DMS153 treated with DMSO at 0.1 percent for 48 hours (cell line): ENCODE data around the gene E2F4.
A peak's percentile ranks its signal among the peaks of the same experiment; 100 is the strongest.

Experiments
- DNase-seq: peaks from one replicate; lab custom pipeline; 2025; ENCODE audit not compliant: unreplicated experiment; lab: John Stamatoyannopoulos, UW

E2F4 gene

DNA sequence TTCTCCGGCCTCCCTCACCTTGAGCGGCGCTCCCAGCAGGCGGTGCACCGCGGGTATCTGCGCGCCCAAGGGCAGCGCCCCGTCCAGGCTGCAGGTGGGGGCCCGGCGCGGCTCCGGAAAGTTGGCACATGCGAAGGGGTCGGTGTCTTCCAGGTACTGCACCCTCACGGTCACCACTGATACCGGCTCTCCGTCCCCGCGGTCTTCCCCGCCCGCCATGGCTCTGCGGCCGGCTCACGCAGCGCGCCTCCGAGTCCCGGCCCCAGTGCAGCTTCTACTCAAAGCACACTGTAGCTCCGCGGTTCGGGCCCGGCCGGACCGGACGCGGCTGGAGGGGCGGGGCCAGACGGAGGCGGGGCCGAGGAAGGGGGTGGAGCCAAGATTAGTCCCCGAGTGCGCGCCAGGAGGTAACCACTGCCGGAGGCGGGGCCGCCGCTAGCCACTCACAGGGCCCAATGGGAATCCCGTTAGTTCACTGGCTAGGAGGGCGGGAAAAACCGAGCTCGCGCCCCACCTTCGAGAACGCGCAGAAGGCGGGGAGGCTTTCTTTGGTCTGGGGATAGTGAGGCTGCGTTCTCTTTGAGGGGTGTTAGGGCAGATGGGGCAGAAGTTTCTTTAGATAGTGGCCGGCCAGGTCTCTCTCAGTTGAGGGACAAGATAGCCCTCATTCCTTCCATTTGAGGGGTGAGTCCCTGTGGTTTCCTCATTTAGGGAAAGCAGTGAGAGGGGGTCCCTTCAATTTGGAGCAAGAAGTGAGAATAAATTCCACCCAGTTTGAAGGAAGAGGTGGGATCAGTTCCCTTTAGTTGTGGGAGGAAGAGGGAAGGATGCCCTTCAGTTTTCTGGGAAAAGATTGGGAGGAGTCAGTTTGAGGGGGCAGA is 55.5 kb downstream of the E2F4 start, which contains the start of gene FHOD1:
Gene FHOD1, minus strand, starts transcription at position 290 of the 881 bp plus-strand sequence. Its CDS starts 71 bp downstream, at position 219.
- DNase-seq: peak; percentile 86

DNA sequence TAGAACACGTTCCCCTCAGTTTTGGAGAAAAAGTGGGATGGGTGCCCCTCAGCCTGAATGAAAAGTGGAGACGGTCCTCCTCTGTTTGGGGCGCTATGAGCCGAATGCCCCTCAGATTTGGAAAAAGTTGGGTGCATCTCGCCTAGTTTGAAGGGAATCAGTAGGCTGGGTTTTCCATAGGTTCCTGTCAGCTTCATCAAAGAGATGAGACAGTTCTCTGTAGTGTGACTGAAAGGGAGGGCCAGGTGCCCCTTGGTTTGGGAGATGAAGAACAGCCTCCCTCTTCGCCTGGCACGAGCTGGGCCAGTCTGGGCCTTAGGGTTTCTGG is 56.1 kb downstream of the E2F4 start:
- no peak for DNase-seq
